ENCODE data around the gene TRIM72.

- TF ChIP-seq CTCF (IDR thresholded peaks at IDR 0.05) (no peak), EP300 (IDR thresholded peaks at IDR 0.05) (no peak), POLR2A (IDR thresholded peaks at IDR 0.05) (no peak)
Measured at GRCh38 chr16:31200821-31201568, 12.9 kb upstream of the TRIM72 start.
